Keratinocyte (primary cell): ENCODE results near the gene DNM2. TPM values are rescaled to one million over a fixed set of nuclear protein-coding genes. Genes with fewer than 3 reads are reported as not detected.

ENCODE experiments used
- DNase-seq: peaks from one replicate; pipeline ENCODE4 v3.0.0-alpha.2; 2011; ENCODE audit warnings: low read depth, missing footprints, low spot score
- FAIRE-seq: peaks from 2 replicates; lab custom pipeline; 2011; peaks lifted over from hg19 to GRCh38; lab: Jason Lieb, UNC
- H2AFZ ChIP-seq: 2 replicates; pipeline ENCODE4 v1.6.0; 2012; ENCODE audit warnings: low read length, control low read depth, inconsistent platforms; ENCODE audit not compliant: control insufficient read depth
- H3K27ac ChIP-seq: 2 replicates; pipeline ENCODE4 v1.5.1; 2011; ENCODE audit warnings: low read length; ENCODE audit not compliant: control insufficient read depth, insufficient read depth
- H3K27me3 ChIP-seq: 3 replicates; pipeline ENCODE4 v1.6.0; 2011; ENCODE audit warnings: low read length; ENCODE audit not compliant: control insufficient read depth, insufficient read depth; ENCODE audit errors: extremely low read depth
- H3K36me3 ChIP-seq, 2 experiments: 2 replicates in 1 of 2; 3 replicates in 1 of 2; pipeline ENCODE4 v1.5.1; 2011; ENCODE audit warnings: low read length in 2 of 2, mild to moderate bottlenecking in 1 of 2; ENCODE audit not compliant: control insufficient read depth in 2 of 2, insufficient read depth in 2 of 2; ENCODE audit errors: extremely low read depth in 1 of 2
- H3K4me1 ChIP-seq: 3 replicates; pipeline ENCODE4 v1.5.1; 2011; ENCODE audit warnings: low read length; ENCODE audit not compliant: control insufficient read depth, insufficient read depth; ENCODE audit errors: extremely low read depth
- H3K4me2 ChIP-seq: 3 replicates; pipeline ENCODE4 v1.6.0; 2011; ENCODE audit warnings: low read depth, low read length; ENCODE audit not compliant: control insufficient read depth, insufficient read depth; ENCODE audit errors: extremely low read depth
- H3K4me3 ChIP-seq, 3 experiments: fragments of 200-600 bp in 1 of 3; sonication (generic) in 1 of 3; 2 replicates in 2 of 3; 3 replicates in 1 of 3; pipeline ENCODE4 v1.5.1; 2011 to 2016; ENCODE audit warnings: low read length in 3 of 3, mild to moderate bottlenecking in 3 of 3, control low read depth in 2 of 3, inconsistent platforms in 1 of 3, low read depth in 1 of 3, mixed read lengths in 1 of 3, mixed run types in 1 of 3, moderate library complexity in 1 of 3; ENCODE audit not compliant: control insufficient read depth in 2 of 3, insufficient read depth in 2 of 3; ENCODE audit errors: extremely low read depth in 1 of 3
- H3K79me2 ChIP-seq: 2 replicates; pipeline ENCODE4 v1.6.0; 2012; ENCODE audit warnings: low read length; ENCODE audit not compliant: control insufficient read depth, insufficient read depth
- H3K9ac ChIP-seq: 3 replicates; pipeline ENCODE4 v1.6.0; 2011; ENCODE audit warnings: low read length; ENCODE audit not compliant: control insufficient read depth, insufficient read depth; ENCODE audit errors: extremely low read depth
- H3K9me1 ChIP-seq: 3 replicates; pipeline ENCODE4 v1.6.0; 2011; ENCODE audit warnings: low read length; ENCODE audit not compliant: control insufficient read depth, insufficient read depth; ENCODE audit errors: extremely low read depth
- H3K9me3 ChIP-seq: 2 replicates; pipeline ENCODE4 v1.5.1; 2012; ENCODE audit warnings: low read depth, low read length; ENCODE audit not compliant: control insufficient read depth
- H4K20me1 ChIP-seq: 3 replicates; pipeline ENCODE4 v1.6.0; 2011; ENCODE audit warnings: low read length; ENCODE audit not compliant: control insufficient read depth, insufficient read depth; ENCODE audit errors: extremely low read depth
- CTCF ChIP-seq, 3 experiments: IDR thresholded peaks in 1 of 3; conservative IDR thresholded peaks in 1 of 3; optimal IDR thresholded peaks in 1 of 3; 2 replicates in 2 of 3; 3 replicates in 1 of 3; pipeline versions ENCODE3 to v1.5.1; 2011; ENCODE audit warnings: low read length in 3 of 3, mild to moderate bottlenecking in 3 of 3, moderate library complexity in 2 of 3, control low read depth in 1 of 3, inconsistent platforms in 1 of 3; ENCODE audit not compliant: insufficient read depth in 2 of 3; ENCODE audit errors: extremely low read depth in 1 of 3
- EZH2 ChIP-seq: IDR thresholded peaks from one replicate; pipeline ENCODE4 v1.6.1; 2012; ENCODE audit warnings: inconsistent platforms, mild to moderate bottlenecking, low read length, moderate library complexity
- dilution Hi-C: fragments of 300-500 bp; cut with MboI; formaldehyde crosslinking; loops from one replicate; pipeline ENCODE4 v1.7.0; 2020; ENCODE audit warnings: low sequenced_read_pairs; ENCODE audit not compliant: extremely low pct_ligation_motif_present
- polyA plus RNA-seq, 5 experiments: library from polyadenylated mRNA; depleted of rRNA in 3 of 5; stranded (reverse) in 3 of 5; stranded (forward) in 1 of 5; unstranded in 1 of 5; fragments of >200 nt; gene quantifications; 1 replicate in 1 of 5; 2 replicates in 3 of 5; 3 replicates in 1 of 5; pipeline versions ENCODE4 v1.2.1 to v1.2.3, GENCODE V29; 2011 to 2012; ENCODE audit warnings: missing spikeins in 2 of 5, low read depth in 1 of 5, low replicate concordance in 1 of 5

DNM2 gene
- polyA plus RNA-seq, 1 donor (not counting 4 experiments of a cell fraction or from before 2014, with no cell fraction given) = 60.1 TPM

GRCh38 chr19:10862561-10863106 is 144.8 kb downstream of the DNM2 start:
- no peak overlapping the region for H2AFZ ChIP-seq
- dilution Hi-C loops = no loop called here
- H3K27me3 ChIP-seq = no peaks in the 10 kb centered on the region

GRCh38 chr19:10863107-10863717 is 145.3 kb downstream of the DNM2 start:
- no peak overlapping the region for H3K4me3 ChIP-seq
- no peak for DNase-seq
- no peaks in the 10 kb centered on the region for H3K27me3 ChIP-seq
- no peak for FAIRE-seq
- dilution Hi-C loops = no loop called here
- no peak overlapping the region for H3K4me2 ChIP-seq
- H3K4me1 ChIP-seq = peaks cover 4% of the 10 kb centered on the region
- H3K27ac ChIP-seq = no peak overlapping the region
- H3K9me3 ChIP-seq = no peaks in the 10 kb centered on the region
- H3K79me2 ChIP-seq = no peaks in the 10 kb centered on the region
- TF ChIP-seq EZH2 = no peak
- no peaks in the 10 kb centered on the region for H3K36me3 ChIP-seq
- no peaks in the 10 kb centered on the region for H4K20me1 ChIP-seq
- H3K9ac ChIP-seq = no peak overlapping the region
- no peaks in the 10 kb centered on the region for H3K9me1 ChIP-seq
- no peak overlapping the region for H2AFZ ChIP-seq

More at GRCh38 chr19:10862561-10863106, 144.8 kb downstream of the DNM2 start:
- no peaks in the 10 kb centered on the region for H4K20me1 ChIP-seq
- no peak overlapping the region for H3K9ac ChIP-seq
- no peaks in the 10 kb centered on the region for H3K79me2 ChIP-seq
- no peaks in the 10 kb centered on the region for H3K9me3 ChIP-seq
- no peak overlapping the region for H3K4me2 ChIP-seq
- DNase-seq = no peak
- TF ChIP-seq CTCF (optimal IDR thresholded peaks at IDR 0.05 in 1 of 3, IDR thresholded peaks at IDR 0.05 in 1 of 3, conservative IDR thresholded peaks at IDR 0.05 in 1 of 3; ENCODE audit: extremely low read depth in 1 of 3, insufficient read depth in 2 of 3, low read length in 3 of 3) = no peak
- no peak for TF ChIP-seq EZH2
- no peaks in the 10 kb centered on the region for H3K36me3 ChIP-seq
- no peak overlapping the region for H3K27ac ChIP-seq
- H3K4me3 ChIP-seq = no peak overlapping the region
- H3K9me1 ChIP-seq = no peaks in the 10 kb centered on the region
- H3K4me1 ChIP-seq = peaks cover 4% of the 10 kb centered on the region
- FAIRE-seq = no peak
